Liver (tissue), 3 donors: ENCODE results near the gene E2F4.

Experiments
- EGR1 ChIP-seq, 2 donors: IDR thresholded peaks; 2 replicates each; pipeline ENCODE4 v1.6.1; 2016 to 2018; ENCODE audit warnings: antibody characterized with exemption in 2 of 2, low read depth in 2 of 2
- GABPA ChIP-seq, 2 donors: IDR thresholded peaks in 1 of 2; conservative IDR thresholded peaks in 1 of 2; 2 replicates each; pipeline ENCODE4 v1.6.1; 2016; ENCODE audit warnings: antibody characterized with exemption in 2 of 2, mild to moderate bottlenecking in 1 of 2, moderate library complexity in 1 of 2
- JUND ChIP-seq, 2 donors: IDR thresholded peaks; 2 replicates each; pipeline ENCODE4 v1.6.1; 2016; ENCODE audit warnings: antibody characterized with exemption in 2 of 2
- RAD21 ChIP-seq, 2 donors: IDR thresholded peaks; 2 replicates each; pipeline ENCODE4 v1.6.1; 2016; ENCODE audit warnings: antibody characterized with exemption in 2 of 2, mild to moderate bottlenecking in 2 of 2
- SP1 ChIP-seq: IDR thresholded peaks from 2 replicates; pipeline ENCODE4 v1.6.1; 2018; ENCODE audit warnings: antibody characterized with exemption, mild to moderate bottlenecking
- TAF1 ChIP-seq: conservative IDR thresholded peaks from 2 replicates; pipeline ENCODE4 v1.6.1; 2016; ENCODE audit warnings: antibody characterized with exemption, mild to moderate bottlenecking
- YY1 ChIP-seq: IDR thresholded peaks from 2 replicates; pipeline ENCODE4 v1.6.1; 2016; ENCODE audit warnings: antibody characterized with exemption, mild to moderate bottlenecking
- TF ChIP-seq, protein P1 (sequence below): fragments of 150-350 bp; IDR thresholded peaks from 2 replicates; pipeline ENCODE4 v1.5.1; 2017; ENCODE audit warnings: improper control_type of control experiment, low read depth, low read length; ENCODE audit not compliant: missing input control
- TF ChIP-seq, protein P2 (sequence below): IDR thresholded peaks from 2 replicates; pipeline ENCODE4 v1.6.1; 2016; ENCODE audit warnings: antibody characterized with exemption
- TF ChIP-seq, protein P3 (sequence below): IDR thresholded peaks from 2 replicates; pipeline ENCODE4 v1.6.1; 2016; ENCODE audit warnings: antibody characterized with exemption
- TF ChIP-seq, protein P4 (sequence below): IDR thresholded peaks from 2 replicates; pipeline ENCODE4 v1.6.1; 2016; ENCODE audit warnings: antibody characterized with exemption, mild to moderate bottlenecking
- TF ChIP-seq, protein P5 (sequence below): IDR thresholded peaks from 2 replicates; pipeline ENCODE4 v1.6.1; 2016; ENCODE audit warnings: antibody characterized with exemption
- donor health status: healthy.
- donor health status: healthy.

DNA sequence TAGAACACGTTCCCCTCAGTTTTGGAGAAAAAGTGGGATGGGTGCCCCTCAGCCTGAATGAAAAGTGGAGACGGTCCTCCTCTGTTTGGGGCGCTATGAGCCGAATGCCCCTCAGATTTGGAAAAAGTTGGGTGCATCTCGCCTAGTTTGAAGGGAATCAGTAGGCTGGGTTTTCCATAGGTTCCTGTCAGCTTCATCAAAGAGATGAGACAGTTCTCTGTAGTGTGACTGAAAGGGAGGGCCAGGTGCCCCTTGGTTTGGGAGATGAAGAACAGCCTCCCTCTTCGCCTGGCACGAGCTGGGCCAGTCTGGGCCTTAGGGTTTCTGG is 56.1 kb downstream of the E2F4 start:
- TF ChIP-seq, protein P1, sequence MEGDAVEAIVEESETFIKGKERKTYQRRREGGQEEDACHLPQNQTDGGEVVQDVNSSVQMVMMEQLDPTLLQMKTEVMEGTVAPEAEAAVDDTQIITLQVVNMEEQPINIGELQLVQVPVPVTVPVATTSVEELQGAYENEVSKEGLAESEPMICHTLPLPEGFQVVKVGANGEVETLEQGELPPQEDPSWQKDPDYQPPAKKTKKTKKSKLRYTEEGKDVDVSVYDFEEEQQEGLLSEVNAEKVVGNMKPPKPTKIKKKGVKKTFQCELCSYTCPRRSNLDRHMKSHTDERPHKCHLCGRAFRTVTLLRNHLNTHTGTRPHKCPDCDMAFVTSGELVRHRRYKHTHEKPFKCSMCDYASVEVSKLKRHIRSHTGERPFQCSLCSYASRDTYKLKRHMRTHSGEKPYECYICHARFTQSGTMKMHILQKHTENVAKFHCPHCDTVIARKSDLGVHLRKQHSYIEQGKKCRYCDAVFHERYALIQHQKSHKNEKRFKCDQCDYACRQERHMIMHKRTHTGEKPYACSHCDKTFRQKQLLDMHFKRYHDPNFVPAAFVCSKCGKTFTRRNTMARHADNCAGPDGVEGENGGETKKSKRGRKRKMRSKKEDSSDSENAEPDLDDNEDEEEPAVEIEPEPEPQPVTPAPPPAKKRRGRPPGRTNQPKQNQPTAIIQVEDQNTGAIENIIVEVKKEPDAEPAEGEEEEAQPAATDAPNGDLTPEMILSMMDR: no peak
- TF ChIP-seq EGR1 (IDR thresholded peaks at IDR 0.05; ENCODE audit: low read depth in 2 of 2) (no peak), YY1 (no peak), RAD21 (IDR thresholded peaks at IDR 0.05) (no peak), JUND (IDR thresholded peaks at IDR 0.05) (no peak), GABPA (IDR thresholded peaks at IDR 0.05 in 1 of 2, conservative IDR thresholded peaks at IDR 0.05 in 1 of 2) (no peak), TAF1 (no peak), SP1 (no peak)
- TF ChIP-seq, protein P2, sequence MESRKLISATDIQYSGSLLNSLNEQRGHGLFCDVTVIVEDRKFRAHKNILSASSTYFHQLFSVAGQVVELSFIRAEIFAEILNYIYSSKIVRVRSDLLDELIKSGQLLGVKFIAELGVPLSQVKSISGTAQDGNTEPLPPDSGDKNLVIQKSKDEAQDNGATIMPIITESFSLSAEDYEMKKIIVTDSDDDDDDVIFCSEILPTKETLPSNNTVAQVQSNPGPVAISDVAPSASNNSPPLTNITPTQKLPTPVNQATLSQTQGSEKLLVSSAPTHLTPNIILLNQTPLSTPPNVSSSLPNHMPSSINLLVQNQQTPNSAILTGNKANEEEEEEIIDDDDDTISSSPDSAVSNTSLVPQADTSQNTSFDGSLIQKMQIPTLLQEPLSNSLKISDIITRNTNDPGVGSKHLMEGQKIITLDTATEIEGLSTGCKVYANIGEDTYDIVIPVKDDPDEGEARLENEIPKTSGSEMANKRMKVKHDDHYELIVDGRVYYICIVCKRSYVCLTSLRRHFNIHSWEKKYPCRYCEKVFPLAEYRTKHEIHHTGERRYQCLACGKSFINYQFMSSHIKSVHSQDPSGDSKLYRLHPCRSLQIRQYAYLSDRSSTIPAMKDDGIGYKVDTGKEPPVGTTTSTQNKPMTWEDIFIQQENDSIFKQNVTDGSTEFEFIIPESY: no peak
- TF ChIP-seq, protein P3, sequence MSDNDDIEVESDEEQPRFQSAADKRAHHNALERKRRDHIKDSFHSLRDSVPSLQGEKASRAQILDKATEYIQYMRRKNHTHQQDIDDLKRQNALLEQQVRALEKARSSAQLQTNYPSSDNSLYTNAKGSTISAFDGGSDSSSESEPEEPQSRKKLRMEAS: no peak
- TF ChIP-seq, protein P4, sequence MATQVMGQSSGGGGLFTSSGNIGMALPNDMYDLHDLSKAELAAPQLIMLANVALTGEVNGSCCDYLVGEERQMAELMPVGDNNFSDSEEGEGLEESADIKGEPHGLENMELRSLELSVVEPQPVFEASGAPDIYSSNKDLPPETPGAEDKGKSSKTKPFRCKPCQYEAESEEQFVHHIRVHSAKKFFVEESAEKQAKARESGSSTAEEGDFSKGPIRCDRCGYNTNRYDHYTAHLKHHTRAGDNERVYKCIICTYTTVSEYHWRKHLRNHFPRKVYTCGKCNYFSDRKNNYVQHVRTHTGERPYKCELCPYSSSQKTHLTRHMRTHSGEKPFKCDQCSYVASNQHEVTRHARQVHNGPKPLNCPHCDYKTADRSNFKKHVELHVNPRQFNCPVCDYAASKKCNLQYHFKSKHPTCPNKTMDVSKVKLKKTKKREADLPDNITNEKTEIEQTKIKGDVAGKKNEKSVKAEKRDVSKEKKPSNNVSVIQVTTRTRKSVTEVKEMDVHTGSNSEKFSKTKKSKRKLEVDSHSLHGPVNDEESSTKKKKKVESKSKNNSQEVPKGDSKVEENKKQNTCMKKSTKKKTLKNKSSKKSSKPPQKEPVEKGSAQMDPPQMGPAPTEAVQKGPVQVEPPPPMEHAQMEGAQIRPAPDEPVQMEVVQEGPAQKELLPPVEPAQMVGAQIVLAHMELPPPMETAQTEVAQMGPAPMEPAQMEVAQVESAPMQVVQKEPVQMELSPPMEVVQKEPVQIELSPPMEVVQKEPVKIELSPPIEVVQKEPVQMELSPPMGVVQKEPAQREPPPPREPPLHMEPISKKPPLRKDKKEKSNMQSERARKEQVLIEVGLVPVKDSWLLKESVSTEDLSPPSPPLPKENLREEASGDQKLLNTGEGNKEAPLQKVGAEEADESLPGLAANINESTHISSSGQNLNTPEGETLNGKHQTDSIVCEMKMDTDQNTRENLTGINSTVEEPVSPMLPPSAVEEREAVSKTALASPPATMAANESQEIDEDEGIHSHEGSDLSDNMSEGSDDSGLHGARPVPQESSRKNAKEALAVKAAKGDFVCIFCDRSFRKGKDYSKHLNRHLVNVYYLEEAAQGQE: no peak
- TF ChIP-seq, protein P5, sequence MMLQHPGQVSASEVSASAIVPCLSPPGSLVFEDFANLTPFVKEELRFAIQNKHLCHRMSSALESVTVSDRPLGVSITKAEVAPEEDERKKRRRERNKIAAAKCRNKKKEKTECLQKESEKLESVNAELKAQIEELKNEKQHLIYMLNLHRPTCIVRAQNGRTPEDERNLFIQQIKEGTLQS: no peak
